Stimulated activated CD4-positive, alpha-beta T cell treated with anti-CD3 and anti-CD28 coated beads, Interleukin-2, amount 100 ng/mL, for 4 hours (primary cell): ENCODE results near the gene TRUB1.

Experiments used
- DNase-seq: peaks from one replicate; pipeline ENCODE4 v3.0.0-alpha.2; 2020; ENCODE audit warnings: low read depth

Gene TRUB1

DNA sequence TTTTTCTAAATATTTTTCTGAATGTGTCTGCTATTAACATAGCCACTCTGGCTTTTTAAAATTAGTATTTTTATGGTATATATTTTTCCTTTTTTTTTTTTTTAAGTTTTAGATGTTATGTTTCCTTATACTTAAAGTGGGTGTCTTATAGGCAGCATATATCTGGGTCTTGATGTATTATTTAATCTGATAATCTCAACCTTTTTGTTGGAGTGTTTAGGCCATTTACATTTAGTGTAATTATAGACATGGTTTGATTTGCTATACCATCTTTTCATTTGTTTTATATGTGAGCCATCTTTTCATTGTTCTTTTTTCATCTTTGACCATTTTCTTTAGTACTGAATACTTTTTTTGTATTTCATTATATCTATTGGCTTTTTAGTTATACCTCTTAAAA, 45.0 kb downstream of the TRUB1 start:
- DNase-seq = no peak

- no peak for DNase-seq
Measured at GRCh38 chr10:114987995-114988394, 50.0 kb downstream of the TRUB1 start.

DNA sequence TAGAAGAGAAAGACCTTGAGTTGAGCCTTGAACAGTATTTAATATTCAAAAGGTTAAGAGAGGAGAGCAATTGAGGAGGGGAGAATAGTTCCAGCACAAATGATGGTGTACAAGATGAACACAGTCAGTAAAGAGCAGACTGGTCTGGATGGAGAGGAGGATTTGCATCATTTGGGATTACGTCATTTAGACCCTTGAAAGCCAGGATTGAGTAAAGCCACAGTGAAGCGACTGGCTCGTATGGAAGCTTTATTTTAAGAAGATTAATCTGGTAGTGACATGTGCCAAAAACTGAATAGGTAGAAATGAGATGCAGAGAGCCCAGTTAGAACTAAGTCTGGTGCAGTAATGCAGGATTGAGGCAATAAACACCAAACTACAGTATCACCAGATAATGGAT, 52.6 kb downstream of the TRUB1 start:
- DNase-seq = no peak

DNA sequence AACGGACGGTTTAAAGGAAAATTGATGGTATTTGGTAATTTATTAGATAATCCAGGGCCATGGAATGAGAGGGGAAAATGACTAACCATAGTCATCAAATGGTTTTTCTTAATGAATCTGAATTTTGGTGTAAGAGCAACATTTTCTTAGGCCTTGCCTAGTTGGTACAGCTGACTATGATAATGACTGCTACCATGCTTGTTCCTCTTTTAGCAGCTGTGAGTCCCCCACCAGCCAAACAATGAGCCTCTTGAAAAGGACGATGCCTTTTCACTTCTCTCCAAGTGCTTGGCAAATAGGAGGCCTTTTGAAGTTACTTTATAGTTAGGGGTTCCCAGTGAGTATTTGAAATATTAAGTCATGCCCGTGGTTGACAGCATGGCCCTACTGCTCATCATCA, 53.0 kb downstream of the TRUB1 start:
- no peak for DNase-seq

DNA sequence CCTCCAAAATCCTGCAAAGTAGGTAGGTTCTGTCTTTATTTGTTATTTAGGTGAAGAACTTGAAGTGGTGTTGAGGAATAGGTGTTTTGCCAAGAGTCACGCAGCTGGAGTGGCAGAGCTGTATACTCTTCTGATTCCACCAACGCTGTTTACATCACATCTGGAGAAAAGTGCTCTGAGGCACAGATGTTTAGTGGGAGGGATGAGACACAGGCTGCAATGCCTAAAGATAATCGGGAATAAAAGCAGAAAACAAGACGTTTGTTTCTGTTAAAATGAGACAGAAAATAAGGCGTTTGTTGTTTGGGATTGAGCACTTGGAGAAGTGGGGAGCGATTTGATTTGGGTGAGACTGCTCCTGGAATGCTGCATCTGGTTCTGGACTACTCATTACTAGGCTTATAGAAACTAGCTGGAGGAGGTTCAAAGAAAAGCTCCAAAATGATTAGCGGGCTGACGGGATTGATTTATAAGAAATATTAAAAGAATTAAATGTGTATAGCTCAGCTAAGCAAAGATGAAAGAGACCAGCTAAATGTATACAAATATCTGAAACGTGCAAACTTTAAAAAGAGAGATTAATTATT, 54.3 kb downstream of the TRUB1 start:
- DNase-seq = no peak

- DNase-seq = no peak
Measured at GRCh38 chr10:114995468-114996247, 57.7 kb downstream of the TRUB1 start.

- no peak for DNase-seq
Measured at GRCh38 chr10:114996542-114996941, 58.5 kb downstream of the TRUB1 start.

DNA sequence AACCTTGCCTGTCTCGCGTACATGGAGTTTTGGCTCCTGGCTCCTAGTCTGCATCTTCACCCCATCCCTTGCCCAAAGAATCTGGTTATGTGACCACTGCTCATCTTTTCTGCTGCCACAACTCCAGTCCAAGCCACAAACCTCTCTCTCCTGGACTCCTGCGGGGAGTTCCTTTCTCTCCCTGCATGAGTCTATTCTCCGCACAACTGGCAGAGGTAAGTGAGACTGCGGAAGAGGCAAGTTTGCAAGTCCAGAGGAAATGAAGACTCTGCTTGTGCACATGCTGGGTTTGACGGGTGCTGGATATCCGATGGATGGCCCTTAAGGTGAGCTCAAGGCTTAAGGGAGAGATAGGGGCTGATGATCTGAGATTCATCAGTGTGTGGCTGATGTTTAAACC, 61.0 kb downstream of the TRUB1 start:
- no peak for DNase-seq

- DNase-seq = no peak
Measured at GRCh38 chr10:115001506-115002381, 63.7 kb downstream of the TRUB1 start.

GRCh38 chr10:115003396-115003795, 65.4 kb downstream of the TRUB1 start:
- no peak for DNase-seq

GRCh38 chr10:115004236-115004862, 66.4 kb downstream of the TRUB1 start:
- DNase-seq = no peak

DNA sequence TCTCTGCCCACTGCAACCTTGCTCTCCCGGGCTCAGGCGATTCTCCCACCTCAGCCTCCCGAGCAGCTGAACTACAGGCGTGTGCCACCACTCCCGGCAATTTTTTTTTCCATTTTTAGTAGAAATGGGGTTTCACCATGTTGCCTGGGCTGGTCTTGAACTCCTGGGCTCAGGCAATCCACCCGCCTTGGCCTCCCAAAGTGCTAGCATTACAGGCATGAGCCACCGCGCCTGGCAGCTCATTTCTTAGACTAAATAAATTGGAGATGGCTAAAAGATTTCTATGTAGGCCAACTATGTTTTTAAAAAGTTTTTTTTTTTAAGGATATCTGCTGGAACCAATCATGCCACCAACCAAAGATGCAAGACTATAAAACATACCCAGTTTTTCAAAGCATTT, 67.8 kb downstream of the TRUB1 start:
- DNase-seq = no peak

- DNase-seq = no peak
Measured at GRCh38 chr10:115018185-115018931, 80.4 kb downstream of the TRUB1 start.

DNA sequence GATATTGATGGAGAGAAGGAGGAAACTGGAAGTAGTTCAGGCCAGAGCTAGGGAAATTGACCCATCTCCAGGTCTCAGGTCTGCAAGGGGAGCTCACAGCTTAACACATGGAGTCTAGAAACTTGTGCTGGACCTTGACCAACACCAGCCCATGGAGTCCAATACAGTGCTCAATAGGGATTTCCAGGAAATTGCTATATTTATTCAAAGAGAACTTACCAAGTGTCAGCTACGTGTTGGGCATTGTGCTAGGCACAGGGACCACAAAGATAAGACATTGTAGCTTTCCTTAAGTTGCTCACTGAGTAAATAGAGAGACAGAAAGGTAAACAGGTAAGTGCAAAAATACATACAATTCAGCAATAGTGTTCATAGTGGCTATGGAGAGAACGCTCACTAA, 82.5 kb downstream of the TRUB1 start:
- no peak for DNase-seq

DNA sequence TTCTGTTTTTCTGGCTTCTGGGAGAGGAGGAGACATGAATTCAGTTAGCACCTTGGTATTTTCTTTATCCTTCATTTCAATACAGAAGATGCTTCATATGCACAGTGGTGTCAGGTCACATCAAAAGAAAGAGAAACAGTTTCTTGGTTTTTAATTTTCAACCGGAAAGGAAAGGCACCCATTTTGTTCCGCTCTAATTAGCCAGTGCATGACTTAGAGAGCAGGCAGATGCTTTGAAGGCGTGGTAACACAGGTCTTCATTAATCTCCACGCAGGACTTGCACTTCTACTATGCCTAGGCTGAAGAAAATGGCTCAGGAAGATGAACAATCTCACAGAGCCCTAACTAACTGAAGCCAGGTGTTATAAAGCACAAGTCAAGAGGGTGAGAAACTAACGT, 84.7 kb downstream of the TRUB1 start:
- no peak for DNase-seq

DNA sequence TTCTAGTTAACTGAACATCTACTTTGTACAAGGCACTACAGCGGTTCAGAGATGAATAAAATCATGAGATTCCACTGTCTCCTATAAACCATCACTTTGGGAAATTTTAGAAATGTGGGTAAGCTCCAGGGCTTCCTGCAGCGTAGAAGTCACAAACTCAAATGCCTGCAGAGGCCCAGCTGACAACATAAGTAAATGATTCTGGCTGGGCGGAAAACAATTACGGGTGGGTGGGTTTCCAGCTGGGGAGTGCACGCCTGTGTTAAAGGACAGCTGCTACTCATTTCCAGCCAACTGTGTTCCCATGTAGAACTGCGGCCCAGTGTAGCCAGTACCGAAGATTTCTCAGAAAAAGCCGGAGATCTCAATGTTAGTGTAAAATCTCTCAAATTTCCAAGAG, 85.7 kb downstream of the TRUB1 start:
- no peak for DNase-seq

- DNase-seq = no peak
Measured at GRCh38 chr10:115024371-115024770, 86.4 kb downstream of the TRUB1 start.

DNA sequence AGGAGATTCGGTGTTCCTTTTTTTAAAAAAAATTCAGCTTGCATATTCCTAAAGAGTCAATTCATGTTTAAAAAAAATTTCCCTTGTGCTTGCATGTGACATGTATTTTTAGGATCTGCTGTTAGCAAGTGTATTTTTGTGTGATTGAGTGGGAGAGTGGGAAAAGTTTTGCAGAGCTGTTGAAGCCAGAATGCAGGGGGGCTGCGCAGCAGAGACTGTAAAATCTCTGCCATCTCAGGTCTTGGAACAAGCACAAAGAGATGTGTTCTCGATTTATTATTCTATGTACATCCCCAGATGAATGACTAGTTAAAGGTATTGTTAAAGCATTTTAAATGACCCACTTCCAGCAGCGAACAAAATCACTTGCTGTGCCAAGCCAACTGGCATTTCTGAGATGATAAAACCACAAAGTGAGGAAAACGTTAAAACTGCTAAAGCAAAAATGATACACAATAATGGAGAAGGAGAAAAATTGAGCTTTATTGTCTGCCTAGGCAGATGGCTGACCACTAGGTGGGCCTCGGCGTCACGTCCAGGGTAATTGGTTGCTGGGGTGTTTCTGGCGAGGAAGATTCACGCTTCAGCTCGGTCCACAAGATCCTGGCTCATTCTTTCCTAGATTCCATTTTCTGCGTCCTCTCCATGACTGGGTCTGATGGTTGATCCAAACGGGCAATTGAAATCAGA, 88.2 kb downstream of the TRUB1 start:
- no peak for DNase-seq

- no peak for DNase-seq
Measured at GRCh38 chr10:115026746-115027140, 88.7 kb downstream of the TRUB1 start.
